ENCODE measurements around the gene GLMN.

The GLMN gene

DNA sequence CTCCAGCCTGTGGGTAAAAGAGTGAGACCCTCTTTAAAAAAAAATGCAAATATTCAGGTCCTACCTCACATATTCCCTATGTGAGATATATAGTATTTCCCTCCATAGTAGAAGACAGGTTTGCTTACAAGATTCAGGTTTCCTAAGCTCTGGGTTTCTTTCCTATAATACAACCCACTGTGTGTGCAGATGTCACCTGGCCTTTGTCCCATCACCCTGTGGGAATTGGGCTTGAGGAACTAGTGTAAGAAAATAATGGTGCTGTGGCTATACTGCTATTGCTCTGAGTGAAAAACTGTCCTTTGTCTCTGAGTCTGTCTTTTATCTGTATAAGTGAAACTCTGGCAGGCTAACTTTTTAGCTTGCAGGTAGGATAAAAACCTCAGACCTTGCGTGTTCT lies 68.1 kb downstream of the GLMN start:
- Histone ChIP-seq H2AFZ (no peak overlapping the region), H3K4me1 (no peaks in the 10 kb centered on the region), H3K36me3 (ENCODE audit: control insufficient read depth, insufficient read depth, low read length) (no peaks in the 10 kb centered on the region), H3K4me2 (ENCODE audit: low read length) (no peak overlapping the region), H3K79me2 (no peaks in the 10 kb centered on the region), H3K9me3 (ENCODE audit: control insufficient read depth, low read length) (no peaks in the 10 kb centered on the region), H3K27me3 (ENCODE audit: control insufficient read depth, insufficient read depth, low read length) (no peaks in the 10 kb centered on the region), H3K27ac (no peak overlapping the region), H3K9ac (no peak overlapping the region), H3K4me3 (ENCODE audit: low read depth, low read length) (no peak overlapping the region)
- TF ChIP-seq, protein P1, sequence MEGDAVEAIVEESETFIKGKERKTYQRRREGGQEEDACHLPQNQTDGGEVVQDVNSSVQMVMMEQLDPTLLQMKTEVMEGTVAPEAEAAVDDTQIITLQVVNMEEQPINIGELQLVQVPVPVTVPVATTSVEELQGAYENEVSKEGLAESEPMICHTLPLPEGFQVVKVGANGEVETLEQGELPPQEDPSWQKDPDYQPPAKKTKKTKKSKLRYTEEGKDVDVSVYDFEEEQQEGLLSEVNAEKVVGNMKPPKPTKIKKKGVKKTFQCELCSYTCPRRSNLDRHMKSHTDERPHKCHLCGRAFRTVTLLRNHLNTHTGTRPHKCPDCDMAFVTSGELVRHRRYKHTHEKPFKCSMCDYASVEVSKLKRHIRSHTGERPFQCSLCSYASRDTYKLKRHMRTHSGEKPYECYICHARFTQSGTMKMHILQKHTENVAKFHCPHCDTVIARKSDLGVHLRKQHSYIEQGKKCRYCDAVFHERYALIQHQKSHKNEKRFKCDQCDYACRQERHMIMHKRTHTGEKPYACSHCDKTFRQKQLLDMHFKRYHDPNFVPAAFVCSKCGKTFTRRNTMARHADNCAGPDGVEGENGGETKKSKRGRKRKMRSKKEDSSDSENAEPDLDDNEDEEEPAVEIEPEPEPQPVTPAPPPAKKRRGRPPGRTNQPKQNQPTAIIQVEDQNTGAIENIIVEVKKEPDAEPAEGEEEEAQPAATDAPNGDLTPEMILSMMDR (IDR thresholded peaks at IDR 0.05), result no peak

DNA sequence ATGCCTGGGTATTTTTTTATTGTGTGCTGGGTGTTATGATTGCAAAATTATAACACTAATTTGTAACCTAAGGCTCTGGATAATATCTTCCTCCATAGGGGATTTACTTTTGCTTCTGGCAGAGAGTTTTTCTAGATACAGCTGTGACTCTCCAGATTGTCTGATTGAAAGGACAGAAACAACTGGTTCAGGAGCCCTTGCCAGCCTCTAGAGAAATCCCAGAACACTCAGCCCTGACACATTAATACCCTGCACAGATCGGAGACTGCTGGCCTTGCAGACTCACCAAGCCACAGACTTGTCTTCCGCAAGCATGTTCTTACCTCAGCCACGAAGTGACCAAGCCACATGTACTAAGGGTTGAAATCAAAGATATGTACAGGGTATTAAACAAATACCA lies 70.4 kb downstream of the GLMN start:
- TF ChIP-seq, protein P1 (IDR thresholded peaks at IDR 0.05), result no peak
- no peak overlapping the region for H3K4me3 ChIP-seq (ENCODE audit: low read depth, low read length)
- no peak overlapping the region for H3K27ac ChIP-seq
- H3K4me1 ChIP-seq, result no peaks in the 10 kb centered on the region
- H3K4me2 ChIP-seq (ENCODE audit: low read length), result no peak overlapping the region
- H3K27me3 ChIP-seq (ENCODE audit: control insufficient read depth, insufficient read depth, low read length), result no peaks in the 10 kb centered on the region
- no peaks in the 10 kb centered on the region for H3K79me2 ChIP-seq
- no peaks in the 10 kb centered on the region for H3K9me3 ChIP-seq (ENCODE audit: control insufficient read depth, low read length)
- H2AFZ ChIP-seq, result no peak overlapping the region
- no peak overlapping the region for H3K9ac ChIP-seq
- no peaks in the 10 kb centered on the region for H3K36me3 ChIP-seq (ENCODE audit: control insufficient read depth, insufficient read depth, low read length)

DNA sequence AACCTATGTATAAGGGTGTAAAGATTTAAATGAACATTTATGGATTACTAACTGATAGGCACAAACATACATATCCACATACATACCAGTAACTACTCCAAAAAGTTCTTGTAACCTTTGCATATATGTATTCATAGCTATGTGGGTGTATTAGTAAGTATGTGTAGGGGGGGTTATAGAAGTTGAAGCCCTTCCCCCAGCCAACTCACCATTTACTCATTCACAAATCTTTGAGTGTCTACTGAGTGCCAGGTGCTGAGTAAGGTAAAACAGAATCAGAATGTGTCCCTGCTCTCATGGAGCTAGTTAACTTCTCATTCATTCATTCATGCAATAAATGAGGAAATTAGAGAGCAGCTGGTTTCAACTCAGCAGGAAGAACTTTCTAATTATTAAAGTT lies 79.8 kb downstream of the GLMN start:
- Histone ChIP-seq H3K4me1 (no peaks in the 10 kb centered on the region), H3K79me2 (no peaks in the 10 kb centered on the region), H3K4me3 (ENCODE audit: low read depth, low read length) (no peak overlapping the region), H3K4me2 (ENCODE audit: low read length) (no peak overlapping the region), H3K9me3 (ENCODE audit: control insufficient read depth, low read length) (no peaks in the 10 kb centered on the region), H2AFZ (no peak overlapping the region), H3K27me3 (ENCODE audit: control insufficient read depth, insufficient read depth, low read length) (no peaks in the 10 kb centered on the region), H3K27ac (no peak overlapping the region), H3K36me3 (ENCODE audit: control insufficient read depth, insufficient read depth, low read length) (no peaks in the 10 kb centered on the region), H3K9ac (no peak overlapping the region)
- TF ChIP-seq, protein P1 (IDR thresholded peaks at IDR 0.05), result no peak

GRCh38 chr1:92218559-92218958 lies 80.2 kb downstream of the GLMN start:
- no peaks in the 10 kb centered on the region for H3K36me3 ChIP-seq (ENCODE audit: control insufficient read depth, insufficient read depth, low read length)
- no peak overlapping the region for H3K4me3 ChIP-seq (ENCODE audit: low read depth, low read length)
- no peak overlapping the region for H2AFZ ChIP-seq
- no peaks in the 10 kb centered on the region for H3K79me2 ChIP-seq
- H3K4me1 ChIP-seq, result no peaks in the 10 kb centered on the region
- no peak overlapping the region for H3K4me2 ChIP-seq (ENCODE audit: low read length)
- no peaks in the 10 kb centered on the region for H3K9me3 ChIP-seq (ENCODE audit: control insufficient read depth, low read length)
- no peak overlapping the region for H3K9ac ChIP-seq
- H3K27me3 ChIP-seq (ENCODE audit: control insufficient read depth, insufficient read depth, low read length), result no peaks in the 10 kb centered on the region
- TF ChIP-seq, protein P1 (IDR thresholded peaks at IDR 0.05), result no peak
- H3K27ac ChIP-seq, result no peak overlapping the region

GRCh38 chr1:92217721-92218120 lies 81.1 kb downstream of the GLMN start, which contains the start of gene C1orf146:
Gene C1orf146, plus strand, starts transcription at chr1:92217915. Its CDS starts 13,506 bp downstream, at chr1:92231421.
- no peak within 1 kb of the TSS for H3K27ac ChIP-seq
- H3K4me1 ChIP-seq, result no peaks in the 10 kb centered on the region
- no peaks in the 10 kb centered on the region for H3K27me3 ChIP-seq (ENCODE audit: control insufficient read depth, insufficient read depth, low read length)
- H3K4me3 ChIP-seq (ENCODE audit: low read depth, low read length), result no peak within 1 kb of the TSS
- no peak within 1 kb of the TSS for H2AFZ ChIP-seq
- H3K36me3 ChIP-seq (ENCODE audit: control insufficient read depth, insufficient read depth, low read length), result no peaks in the 10 kb centered on the region
- no peak within 1 kb of the TSS for H3K4me2 ChIP-seq (ENCODE audit: low read length)
- no peaks in the 10 kb centered on the region for H3K79me2 ChIP-seq
- TF ChIP-seq, protein P1 (IDR thresholded peaks at IDR 0.05), result no peak
- H3K9ac ChIP-seq, result no peak within 1 kb of the TSS
- no peaks in the 10 kb centered on the region for H3K9me3 ChIP-seq (ENCODE audit: control insufficient read depth, low read length)
